BLaER1 (cell line): ENCODE data around the gene ATG4B.
A peak's percentile ranks its signal among the peaks of the same experiment; 100 is the strongest.

ENCODE experiments used
- H3K27ac ChIP-seq: shearing (Covaris generic); formaldehyde crosslinking; 2 replicates; pipeline ENCODE4 v1.8.1; 2022
- H3K27me3 ChIP-seq: shearing (Covaris generic); formaldehyde crosslinking; 2 replicates; pipeline ENCODE4 v1.8.1; 2022
- H3K36me3 ChIP-seq: shearing (Covaris generic); formaldehyde crosslinking; 2 replicates; pipeline ENCODE4 v1.8.1; 2022
- H3K4me1 ChIP-seq: shearing (Covaris generic); formaldehyde crosslinking; 2 replicates; pipeline ENCODE4 v1.8.1; 2022
- H3K4me2 ChIP-seq: shearing (Covaris generic); formaldehyde crosslinking; 2 replicates; pipeline ENCODE4 v1.8.1; 2022
- H3K4me3 ChIP-seq: shearing (Covaris generic); formaldehyde crosslinking; 2 replicates; pipeline ENCODE4 v1.8.1; 2022
- H3K9ac ChIP-seq: shearing (Covaris generic); formaldehyde crosslinking; 2 replicates; pipeline ENCODE4 v1.8.1; 2022
- H3K9me3 ChIP-seq: shearing (Covaris generic); formaldehyde crosslinking; 2 replicates; pipeline ENCODE4 v1.8.1; 2022
- H4K20me1 ChIP-seq: shearing (Covaris generic); formaldehyde crosslinking; 2 replicates; pipeline ENCODE4 v1.8.1; 2022
- Cebpa-rat ChIP-seq: shearing (Covaris generic); IDR thresholded peaks from 2 replicates; pipeline ENCODE4 v1.8.1; 2022

ATG4B gene

DNA sequence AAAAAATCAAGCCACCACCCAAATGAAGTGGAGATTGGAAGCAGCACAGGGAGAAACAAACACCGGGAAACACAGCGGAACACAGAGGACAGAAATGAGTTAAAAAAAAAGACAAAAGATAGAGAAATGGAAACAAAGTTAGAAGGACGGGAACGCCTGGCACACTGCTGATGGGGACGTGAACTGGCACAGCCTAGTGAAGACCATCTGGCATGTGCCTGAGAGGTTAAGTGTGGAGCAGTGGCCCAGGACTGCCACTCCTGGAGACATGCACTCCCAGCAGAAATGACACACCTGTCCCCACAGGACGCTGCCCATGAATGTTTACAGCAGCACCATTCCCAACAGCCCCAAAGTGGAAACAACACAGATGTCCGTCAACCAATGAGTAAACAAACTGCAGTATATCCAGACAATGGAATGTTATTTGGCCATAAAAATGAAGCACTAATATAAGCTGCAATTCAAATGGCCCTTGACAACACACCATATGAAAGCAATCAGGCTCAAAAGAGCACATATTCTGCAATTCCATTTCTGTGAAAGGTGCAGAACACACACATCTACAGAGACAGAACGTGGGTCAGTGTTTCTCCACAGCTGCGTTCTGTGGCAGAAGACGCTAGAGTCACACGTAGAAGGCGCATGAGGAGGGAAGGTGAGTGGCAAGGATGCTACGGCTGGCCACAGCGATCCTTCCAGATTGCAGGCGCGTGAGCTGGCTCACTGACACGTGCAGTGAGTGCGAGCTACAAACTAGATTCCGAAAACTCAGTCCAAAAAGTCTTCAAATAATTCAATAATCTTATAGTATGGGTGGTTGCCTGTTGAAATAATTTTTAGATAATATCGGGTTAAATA is 25.1 kb upstream of the ATG4B start:
- Histone ChIP-seq H3K4me1 (peaks cover 74% of the 10 kb centered on the region), H3K9ac (0 out of 2 replicates have a peak overlapping the region, but pooled peaks have one; percentile 71), H3K4me3 (no peak overlapping the region), H3K4me2 (peak overlapping the region; percentile 63), H3K27ac (0 out of 2 replicates have a peak overlapping the region, but pooled peaks have one; percentile 74), H3K36me3 (peaks cover 37% of the 10 kb centered on the region), H4K20me1 (peaks cover 42% of the 10 kb centered on the region; the same call in 1 of the 2 replicates), H3K27me3 (no peaks in the 10 kb centered on the region), H3K9me3 (no peaks in the 10 kb centered on the region)
- no peak for TF ChIP-seq Cebpa-rat

DNA sequence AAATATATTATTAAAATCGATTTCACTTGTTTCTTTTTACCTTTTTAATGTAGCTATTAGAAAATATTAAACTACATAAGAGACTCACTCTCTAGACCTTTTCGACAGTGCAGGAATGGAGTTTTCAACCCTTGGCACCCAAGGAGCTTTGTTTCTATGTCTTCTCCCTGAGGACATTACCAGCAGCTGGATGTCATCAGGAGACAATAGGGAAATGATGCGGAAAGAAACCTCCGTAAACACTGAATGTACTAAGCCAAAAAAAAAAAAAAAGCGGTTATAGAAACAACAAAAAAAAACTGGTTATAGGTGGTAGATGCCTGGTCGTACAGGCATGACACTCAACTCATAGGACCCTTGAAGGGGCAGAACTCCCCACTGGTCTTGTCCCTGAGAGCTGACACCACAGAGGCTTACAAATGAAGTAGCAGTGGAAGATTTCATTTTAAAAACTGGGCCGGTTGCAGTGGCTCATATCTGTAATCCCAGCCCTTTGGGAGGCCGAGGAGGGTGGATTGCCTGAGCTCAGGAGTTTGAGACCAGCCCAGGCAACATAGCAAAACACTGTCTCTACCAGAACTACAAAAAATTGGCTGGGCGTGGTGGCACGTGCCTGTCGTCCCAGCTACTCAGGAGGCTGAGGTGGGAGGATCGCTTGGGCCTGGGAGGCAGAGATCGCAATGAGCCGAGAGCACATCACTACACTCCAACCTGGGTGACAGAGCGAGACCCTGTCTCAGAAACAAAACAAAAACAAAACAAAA is 24.3 kb upstream of the ATG4B start:
- Histone ChIP-seq H4K20me1 (peaks cover 40% of the 10 kb centered on the region; the same call in 1 of the 2 replicates), H3K27ac (peak overlapping the region; percentile 74), H3K36me3 (peaks cover 29% of the 10 kb centered on the region), H3K27me3 (no peaks in the 10 kb centered on the region), H3K4me3 (no peak overlapping the region), H3K4me2 (peak overlapping the region; percentile 63), H3K9ac (peak overlapping the region; percentile 71), H3K9me3 (no peaks in the 10 kb centered on the region), H3K4me1 (peaks cover 82% of the 10 kb centered on the region)
- TF ChIP-seq Cebpa-rat = no peak

DNA sequence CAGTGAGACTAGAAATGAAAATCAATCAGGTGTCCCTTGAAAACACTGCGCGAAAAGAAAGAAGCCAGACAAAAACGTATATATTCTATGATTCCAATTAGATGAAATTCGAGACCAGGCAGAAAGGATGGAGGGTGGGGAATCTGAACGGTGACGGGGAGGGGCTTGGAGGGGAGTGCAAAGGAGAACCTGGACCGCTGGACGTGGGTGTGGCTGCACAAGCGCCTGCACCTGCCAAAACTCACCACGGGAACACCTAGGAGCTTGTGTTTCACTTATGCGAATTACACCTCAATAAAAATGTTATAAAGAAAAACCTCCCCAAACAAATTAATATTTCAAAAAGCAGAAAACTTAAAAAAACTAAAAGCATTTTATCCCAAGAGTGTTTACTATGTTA is 22.5 kb upstream of the ATG4B start:
- no peak overlapping the region for H3K9ac ChIP-seq
- H3K4me2 ChIP-seq = no peak overlapping the region
- H3K4me1 ChIP-seq = peaks cover 82% of the 10 kb centered on the region
- H3K9me3 ChIP-seq = no peaks in the 10 kb centered on the region
- no peak for TF ChIP-seq Cebpa-rat
- 0 out of 2 replicates have a peak, but pooled peaks cover 20% of the 10 kb centered on the region for H3K36me3 ChIP-seq
- no peak overlapping the region for H3K4me3 ChIP-seq
- no peaks in the 10 kb centered on the region for H3K27me3 ChIP-seq
- peaks cover 24% of the 10 kb centered on the region; the same call in 1 of the 2 replicates for H4K20me1 ChIP-seq
- H3K27ac ChIP-seq = 0 out of 2 replicates have a peak overlapping the region, but pooled peaks have one; percentile 91

DNA sequence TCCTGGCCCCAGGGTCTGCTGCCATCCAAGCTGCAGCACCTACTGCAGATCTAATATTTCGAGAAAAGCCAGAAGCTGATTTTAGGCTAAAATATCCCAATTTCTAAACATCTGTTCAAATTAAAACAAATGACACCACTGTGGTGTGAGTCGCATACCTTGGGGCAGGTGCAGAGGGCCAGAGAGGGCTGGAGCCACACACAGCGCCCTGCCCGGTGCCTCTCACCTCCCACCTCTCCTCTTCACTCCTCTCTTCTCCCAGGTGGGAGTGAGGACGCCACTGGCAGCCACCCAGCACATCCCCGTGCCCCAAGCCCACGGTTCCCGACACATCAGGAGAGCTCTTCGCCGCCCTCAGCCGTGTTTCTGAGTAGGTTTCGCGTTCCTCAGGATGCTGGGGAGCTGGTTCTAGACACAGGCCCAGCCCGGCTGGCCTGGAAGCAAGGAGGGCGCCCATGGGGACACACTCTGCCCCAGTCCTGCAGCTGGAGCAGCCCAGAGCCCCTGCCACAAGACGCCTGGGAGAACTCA is 21.9 kb upstream of the ATG4B start:
- Histone ChIP-seq H3K4me1 (peaks cover 78% of the 10 kb centered on the region), H4K20me1 (peaks cover 22% of the 10 kb centered on the region; the same call in 1 of the 2 replicates), H3K27me3 (no peaks in the 10 kb centered on the region), H3K9ac (no peak overlapping the region), H3K4me3 (no peak overlapping the region), H3K27ac (peak overlapping the region; percentile 91), H3K9me3 (no peaks in the 10 kb centered on the region), H3K36me3 (peaks cover 26% of the 10 kb centered on the region; the same call in 1 of the 2 replicates), H3K4me2 (peak overlapping the region; percentile 91; the same call in 1 of the 2 replicates)
- TF ChIP-seq Cebpa-rat = no peak

DNA sequence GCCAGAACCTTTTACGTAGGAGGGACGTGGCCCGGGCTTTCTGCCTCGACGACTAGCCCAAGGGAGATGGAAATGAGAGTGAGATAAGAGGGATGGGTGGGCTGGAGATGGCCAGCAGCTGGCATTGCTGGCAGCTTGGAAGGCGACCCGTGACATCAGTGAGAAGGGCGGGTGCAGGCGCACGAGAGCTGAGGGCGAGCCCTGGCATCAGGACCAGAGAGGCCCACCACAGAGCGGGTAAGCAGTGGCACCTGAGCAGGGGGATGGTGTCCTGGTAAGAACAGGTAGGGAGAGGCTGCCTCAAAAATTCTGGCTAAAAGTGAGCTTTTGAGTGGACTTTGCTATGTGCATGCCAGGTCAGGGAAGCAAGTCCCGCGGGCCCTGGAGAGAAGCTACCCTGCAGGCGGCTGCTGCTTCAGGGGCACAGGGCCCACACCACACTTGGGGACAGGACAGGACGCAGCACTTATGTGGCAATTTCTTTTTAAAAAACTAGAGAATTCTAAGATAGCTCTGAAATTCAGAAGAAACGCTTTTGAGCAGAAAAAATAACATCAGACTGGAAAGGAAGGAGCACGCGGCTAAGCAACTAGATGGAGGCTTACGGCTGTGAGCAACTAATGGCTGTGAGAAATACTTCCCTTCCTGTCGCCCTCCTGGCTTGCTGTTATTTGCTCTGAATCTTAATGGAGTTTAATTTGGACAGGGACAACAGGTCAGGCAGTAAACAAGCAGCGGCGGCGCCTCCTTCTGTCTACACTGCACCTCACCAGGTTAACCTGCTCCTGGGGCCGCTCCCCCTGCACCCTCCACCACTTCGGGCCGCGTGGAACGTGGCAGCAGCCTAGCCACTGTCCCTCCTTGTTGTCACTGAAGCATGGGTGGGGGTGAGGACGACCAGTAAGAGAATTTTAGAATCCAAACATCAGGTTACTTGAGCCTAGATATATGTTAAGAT is 21.0 kb upstream of the ATG4B start:
- H3K9me3 ChIP-seq = no peaks in the 10 kb centered on the region
- peaks cover 69% of the 10 kb centered on the region for H3K4me1 ChIP-seq
- peak overlapping the region; percentile 62 for H3K4me3 ChIP-seq
- 0 out of 2 replicates have a peak overlapping the region, but pooled peaks have one; percentile 16 for H3K9ac ChIP-seq
- no peaks in the 10 kb centered on the region for H3K27me3 ChIP-seq
- H3K36me3 ChIP-seq = peaks cover 32% of the 10 kb centered on the region; the same call in 1 of the 2 replicates
- H3K27ac ChIP-seq = peak overlapping the region; percentile 91
- peaks cover 13% of the 10 kb centered on the region; the same call in 1 of the 2 replicates for H4K20me1 ChIP-seq
- TF ChIP-seq Cebpa-rat = no peak
- H3K4me2 ChIP-seq = peak overlapping the region; percentile 91

DNA sequence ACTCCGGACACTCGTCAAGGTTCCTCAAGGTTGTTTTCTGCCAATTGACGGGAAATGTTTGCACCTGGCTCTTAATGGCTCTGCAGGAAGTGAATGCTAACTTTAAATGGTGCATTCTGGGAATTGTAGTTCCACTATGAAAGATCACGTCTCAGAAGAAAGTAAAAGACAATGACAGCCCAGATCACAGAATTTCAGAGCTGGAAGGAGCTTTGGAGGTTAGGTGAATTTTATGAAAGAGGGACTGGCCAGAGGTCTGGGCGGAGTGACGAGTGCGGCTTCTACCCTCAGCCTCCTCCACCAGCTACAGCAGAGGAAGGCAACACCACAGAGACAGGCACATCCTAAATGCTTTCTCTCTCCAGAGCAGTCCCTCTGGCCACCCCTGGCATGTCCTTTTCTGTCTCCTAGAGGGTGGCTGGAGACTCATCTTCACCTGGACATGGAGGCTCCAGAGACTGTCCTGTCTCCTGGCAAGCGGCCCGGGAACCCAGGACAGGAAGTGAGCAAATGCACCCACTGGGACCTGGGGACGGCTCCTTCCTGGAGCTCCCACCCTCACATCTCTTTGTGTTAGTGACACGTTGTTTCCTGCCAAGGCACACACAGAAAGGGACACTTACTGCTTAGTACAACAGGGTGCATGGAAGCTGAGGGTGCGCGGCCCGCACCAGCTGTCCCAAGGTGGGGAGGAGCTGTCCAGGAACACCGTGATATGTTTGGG is 19.9 kb upstream of the ATG4B start:
- Histone ChIP-seq H3K27ac (peak overlapping the region; percentile 91), H3K4me3 (peak overlapping the region; percentile 62), H3K36me3 (peaks cover 31% of the 10 kb centered on the region; the same call in 1 of the 2 replicates), H4K20me1 (peaks cover 2% of the 10 kb centered on the region; the same call in 1 of the 2 replicates), H3K27me3 (no peaks in the 10 kb centered on the region), H3K9me3 (no peaks in the 10 kb centered on the region), H3K9ac (peak overlapping the region; percentile 78), H3K4me1 (peaks cover 57% of the 10 kb centered on the region), H3K4me2 (peak overlapping the region; percentile 91)
- no peak for TF ChIP-seq Cebpa-rat

DNA sequence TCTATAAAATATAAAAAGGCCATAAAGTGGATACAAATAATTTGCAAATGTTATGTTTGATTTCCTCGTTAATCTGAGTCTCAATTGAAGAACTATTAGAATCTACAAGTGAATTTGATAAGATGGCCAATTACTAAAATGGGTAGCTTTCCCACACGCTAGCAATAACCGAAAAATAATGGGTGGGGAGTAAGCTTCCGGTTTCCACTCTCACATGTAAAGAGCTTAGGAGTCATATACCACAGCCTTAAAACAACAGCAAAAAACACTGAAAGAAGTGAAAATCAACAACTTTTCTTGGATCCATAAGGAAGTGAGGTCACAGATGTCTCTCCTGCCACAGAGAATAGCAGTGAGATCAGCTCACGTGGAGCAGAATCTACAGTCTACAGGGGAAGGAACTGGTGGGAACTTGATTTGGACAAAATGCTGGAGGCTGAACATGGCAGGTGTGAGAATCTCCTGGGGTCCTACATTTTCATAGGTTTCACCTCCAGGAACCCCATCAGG is 19.1 kb upstream of the ATG4B start:
- Histone ChIP-seq H4K20me1 (no peaks in the 10 kb centered on the region), H3K36me3 (peaks cover 37% of the 10 kb centered on the region), H3K9ac (peak overlapping the region; percentile 78), H3K4me3 (peak overlapping the region; percentile 62), H3K4me2 (peak overlapping the region; percentile 91), H3K9me3 (no peaks in the 10 kb centered on the region), H3K27me3 (no peaks in the 10 kb centered on the region), H3K4me1 (peaks cover 50% of the 10 kb centered on the region), H3K27ac (peak overlapping the region; percentile 91)
- no peak for TF ChIP-seq Cebpa-rat

DNA sequence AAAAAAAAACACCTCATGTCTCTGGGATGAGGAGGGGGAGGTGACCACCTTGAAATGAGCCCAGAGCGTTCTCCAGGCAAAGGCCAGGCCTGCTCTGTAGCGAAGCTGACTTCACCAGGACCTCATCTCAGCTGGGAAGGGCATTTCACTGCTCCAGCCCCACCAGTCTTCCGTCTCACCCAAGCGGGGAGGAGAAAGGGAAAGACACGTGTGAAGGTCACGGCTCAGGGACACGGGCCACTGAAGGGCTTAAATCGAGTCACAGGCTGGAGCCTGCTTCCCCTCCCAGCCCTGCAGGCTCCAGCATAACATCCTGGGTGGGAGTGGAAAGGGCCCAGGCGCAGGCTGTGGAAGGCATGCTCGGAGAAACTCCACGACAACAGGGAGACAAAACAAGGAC is 18.7 kb upstream of the ATG4B start:
- H3K27me3 ChIP-seq = no peaks in the 10 kb centered on the region
- H3K27ac ChIP-seq = peak overlapping the region; percentile 91
- H3K36me3 ChIP-seq = peaks cover 41% of the 10 kb centered on the region
- peak overlapping the region; percentile 78 for H3K9ac ChIP-seq
- TF ChIP-seq Cebpa-rat = no peak
- H4K20me1 ChIP-seq = no peaks in the 10 kb centered on the region
- H3K4me1 ChIP-seq = peaks cover 45% of the 10 kb centered on the region
- H3K9me3 ChIP-seq = no peaks in the 10 kb centered on the region
- H3K4me2 ChIP-seq = peak overlapping the region; percentile 91
- H3K4me3 ChIP-seq = peak overlapping the region; percentile 62
